ENCODE results near the gene CLTC. TPM values are rescaled to one million over a fixed set of nuclear protein-coding genes. Genes with fewer than 3 reads are reported as not detected.

The CLTC gene
- total RNA-seq, 1 donor from 2014 or later = 236 TPM

DNA sequence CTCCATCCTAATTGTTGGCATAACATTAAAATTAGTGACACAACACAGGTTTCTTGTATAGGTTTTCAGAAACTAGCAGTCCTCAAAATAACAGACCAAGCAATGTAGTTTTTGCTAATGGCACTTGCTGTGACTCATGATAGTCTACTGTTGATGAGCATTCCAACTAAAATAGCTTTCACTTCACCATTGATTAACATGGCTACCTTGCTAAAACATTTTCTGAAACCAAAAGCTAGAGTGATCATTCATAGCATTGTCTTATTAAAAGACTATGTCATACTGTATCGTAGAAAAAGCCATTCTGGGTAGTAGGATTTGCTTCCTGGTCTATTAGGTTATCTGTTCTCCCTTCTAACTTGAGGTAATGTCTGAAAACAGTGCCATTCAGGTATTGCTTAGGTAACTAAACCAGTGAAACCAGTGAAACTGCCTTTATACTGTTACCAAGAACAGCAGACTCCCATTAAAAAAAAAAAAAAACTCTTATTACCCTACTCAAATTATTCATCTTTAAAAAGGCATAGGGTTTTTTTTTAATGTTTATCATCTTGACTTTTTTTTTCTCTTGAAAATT is 2.5 kb upstream of the CLTC start:
- H3K27ac ChIP-seq (ENCODE audit: low read depth, low read length) = no peak overlapping the region
- no peaks in the 10 kb centered on the region for H3K9me3 ChIP-seq (ENCODE audit: control insufficient read depth in 3 of 3, low read length in 3 of 3)
- no peak overlapping the region for H3K9ac ChIP-seq (ENCODE audit: low read depth in 1 of 3, low read length in 3 of 3)

DNA sequence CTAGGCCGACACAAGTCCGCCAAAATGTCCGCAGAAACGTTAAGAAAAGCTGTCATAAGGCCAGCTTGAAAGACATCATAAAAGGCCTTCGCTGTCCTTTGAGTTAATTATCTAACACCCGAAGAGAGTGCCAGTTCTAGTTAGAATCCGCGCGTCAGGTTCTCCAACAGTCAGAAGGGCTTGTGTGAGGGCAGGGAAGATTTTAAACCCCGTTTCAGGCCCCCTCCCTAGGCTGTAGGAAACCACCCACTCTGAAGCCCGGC is 729 bp upstream of the CLTC start:
- Histone ChIP-seq H3K9me3 (ENCODE audit: control insufficient read depth in 3 of 3, low read length in 3 of 3) (no peaks in the 10 kb centered on the region), H3K4me3 (ENCODE audit: low read length in 3 of 3) (peak overlapping the region; percentile 92 to 98 (median 96)), H3K27ac (ENCODE audit: low read depth, low read length) (peak overlapping the region; percentile 100), H3K4me1 (ENCODE audit: control insufficient read depth in 3 of 3, insufficient read depth in 3 of 3, low read length in 3 of 3) (peaks cover 14 to 24% (median 17%) of the 10 kb centered on the region in 3 donors), H3K27me3 (ENCODE audit: control insufficient read depth in 3 of 3, insufficient read depth in 3 of 3, low read length in 3 of 3) (no peaks in the 10 kb centered on the region), H3K9ac (ENCODE audit: low read depth in 1 of 3, low read length in 3 of 3) (peak overlapping the region; percentile 99), H3K36me3 (ENCODE audit: control insufficient read depth in 3 of 3, insufficient read depth in 3 of 3, low read length in 3 of 3) (no peaks in the 10 kb centered on the region)

More for the DNA sequence above, 2.5 kb upstream of the CLTC start:
- peaks cover under 1 to 13% (median 3%) of the 10 kb centered on the region in 3 donors for H3K4me1 ChIP-seq (ENCODE audit: control insufficient read depth in 3 of 3, insufficient read depth in 3 of 3, low read length in 3 of 3)
- H3K27me3 ChIP-seq (ENCODE audit: control insufficient read depth in 3 of 3, insufficient read depth in 3 of 3, low read length in 3 of 3) = no peaks in the 10 kb centered on the region
- H3K4me3 ChIP-seq (ENCODE audit: low read length in 3 of 3) = no peak overlapping the region
- H3K36me3 ChIP-seq (ENCODE audit: control insufficient read depth in 3 of 3, insufficient read depth in 3 of 3, low read length in 3 of 3) = no peaks in the 10 kb centered on the region

DNA sequence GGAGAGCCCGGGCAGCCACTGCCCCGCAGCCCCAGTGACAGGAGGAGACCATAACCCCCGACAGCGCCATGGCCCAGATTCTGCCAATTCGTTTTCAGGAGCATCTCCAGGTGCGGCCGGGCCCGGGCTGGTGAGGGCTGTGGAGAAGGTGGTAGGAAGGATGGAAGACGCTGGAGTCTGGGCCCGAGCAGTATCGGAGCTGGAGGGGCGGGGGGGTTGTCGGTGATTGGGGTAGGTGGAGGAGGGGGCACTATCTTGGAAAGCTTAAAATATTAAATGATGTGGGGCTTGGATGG is 317 bp downstream of the CLTC start:
- Histone ChIP-seq H3K27ac (ENCODE audit: low read depth, low read length) (peak overlapping the region; percentile 100), H3K27me3 (ENCODE audit: control insufficient read depth in 3 of 3, insufficient read depth in 3 of 3, low read length in 3 of 3) (no peaks in the 10 kb centered on the region), H3K36me3 (ENCODE audit: control insufficient read depth in 3 of 3, insufficient read depth in 3 of 3, low read length in 3 of 3) (no peaks in the 10 kb centered on the region), H3K4me1 (ENCODE audit: control insufficient read depth in 3 of 3, insufficient read depth in 3 of 3, low read length in 3 of 3) (peaks cover 17 to 24% (median 20%) of the 10 kb centered on the region in 3 donors), H3K9ac (ENCODE audit: low read depth in 1 of 3, low read length in 3 of 3) (peak overlapping the region; percentile 99), H3K9me3 (ENCODE audit: control insufficient read depth in 3 of 3, low read length in 3 of 3) (no peaks in the 10 kb centered on the region), H3K4me3 (ENCODE audit: low read length in 3 of 3) (peak overlapping the region; percentile 92 to 98 (median 96))

DNA sequence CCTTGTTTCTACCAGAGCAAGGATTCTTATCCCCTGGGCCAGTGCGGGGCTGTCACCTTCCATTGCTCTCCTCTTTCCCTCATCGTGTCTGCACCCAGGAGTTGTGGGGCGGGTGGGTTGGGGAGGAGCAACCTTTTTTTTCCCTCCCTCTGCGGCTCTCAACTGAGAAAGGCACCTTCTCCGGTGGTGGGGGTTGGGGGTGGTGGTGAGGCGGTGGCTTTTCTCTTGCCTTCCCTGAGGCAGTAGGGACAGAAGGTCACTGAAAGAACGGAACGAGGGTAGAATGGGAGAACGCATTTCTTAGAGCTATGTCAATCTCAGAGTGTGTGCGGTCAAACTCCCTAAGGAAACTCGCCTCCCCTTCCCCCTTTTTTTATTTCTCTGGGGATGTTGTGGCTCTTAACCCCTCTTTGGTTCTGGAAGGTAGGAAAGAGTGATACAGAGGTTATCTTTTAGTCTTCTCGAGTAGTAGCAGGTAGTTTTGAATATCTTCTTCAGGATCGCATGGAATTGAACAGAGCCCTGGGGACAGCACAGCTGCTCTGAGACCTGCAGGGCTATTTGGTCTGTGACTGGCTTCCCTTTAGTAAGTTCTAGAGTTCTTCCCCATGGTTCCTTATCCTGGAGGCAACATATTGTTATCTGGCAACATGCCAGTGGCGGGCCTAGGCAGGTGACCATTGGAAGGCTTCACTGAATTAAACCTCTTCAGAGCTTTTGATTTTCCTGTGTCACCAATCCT is 994 bp downstream of the CLTC start:
- no peaks in the 10 kb centered on the region for H3K9me3 ChIP-seq (ENCODE audit: control insufficient read depth in 3 of 3, low read length in 3 of 3)
- H3K27ac ChIP-seq (ENCODE audit: low read depth, low read length) = peak overlapping the region; percentile 100
- H3K4me1 ChIP-seq (ENCODE audit: control insufficient read depth in 3 of 3, insufficient read depth in 3 of 3, low read length in 3 of 3) = peaks cover 17 to 24% (median 20%) of the 10 kb centered on the region in 3 donors
- no peaks in the 10 kb centered on the region for H3K36me3 ChIP-seq (ENCODE audit: control insufficient read depth in 3 of 3, insufficient read depth in 3 of 3, low read length in 3 of 3)
- no peaks in the 10 kb centered on the region for H3K27me3 ChIP-seq (ENCODE audit: control insufficient read depth in 3 of 3, insufficient read depth in 3 of 3, low read length in 3 of 3)
- H3K9ac ChIP-seq (ENCODE audit: low read depth in 1 of 3, low read length in 3 of 3) = peak overlapping the region; percentile 99
- peak overlapping the region; percentile 92 to 98 (median 96) for H3K4me3 ChIP-seq (ENCODE audit: low read length in 3 of 3)

DNA sequence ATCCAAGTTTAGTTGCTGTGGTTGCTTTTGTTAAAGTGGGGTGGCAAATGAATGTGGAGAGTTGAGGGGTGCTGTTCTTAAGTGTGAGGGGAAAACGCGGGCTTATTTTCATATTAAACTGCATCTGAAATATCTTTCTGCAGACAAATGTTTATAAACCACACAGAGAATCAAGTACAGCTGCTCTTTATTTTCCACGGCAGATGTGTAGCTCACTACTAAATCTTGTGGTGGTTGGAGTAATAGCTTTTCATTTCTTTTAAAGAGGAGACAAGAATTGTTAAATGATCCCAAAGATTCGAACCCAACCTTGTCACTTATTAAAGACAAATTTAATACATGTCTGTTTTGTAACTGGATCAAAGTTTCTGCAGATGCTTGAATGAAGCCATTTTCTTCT is 2.1 kb downstream of the CLTC start:
- H3K36me3 ChIP-seq (ENCODE audit: control insufficient read depth in 3 of 3, insufficient read depth in 3 of 3, low read length in 3 of 3) = no peaks in the 10 kb centered on the region
- H3K4me3 ChIP-seq (ENCODE audit: low read length in 3 of 3) = peak overlapping the region in 2 of 3 donors; percentile 92 to 98
- peak overlapping the region in 2 of 3 donors; percentile 76 to 79 for H3K9ac ChIP-seq (ENCODE audit: low read depth in 1 of 3, low read length in 3 of 3)
- no peaks in the 10 kb centered on the region for H3K27me3 ChIP-seq (ENCODE audit: control insufficient read depth in 3 of 3, insufficient read depth in 3 of 3, low read length in 3 of 3)
- no peaks in the 10 kb centered on the region for H3K9me3 ChIP-seq (ENCODE audit: control insufficient read depth in 3 of 3, low read length in 3 of 3)
- peaks cover 17 to 24% (median 20%) of the 10 kb centered on the region in 3 donors for H3K4me1 ChIP-seq (ENCODE audit: control insufficient read depth in 3 of 3, insufficient read depth in 3 of 3, low read length in 3 of 3)
- H3K27ac ChIP-seq (ENCODE audit: low read depth, low read length) = peak overlapping the region; percentile 100

DNA sequence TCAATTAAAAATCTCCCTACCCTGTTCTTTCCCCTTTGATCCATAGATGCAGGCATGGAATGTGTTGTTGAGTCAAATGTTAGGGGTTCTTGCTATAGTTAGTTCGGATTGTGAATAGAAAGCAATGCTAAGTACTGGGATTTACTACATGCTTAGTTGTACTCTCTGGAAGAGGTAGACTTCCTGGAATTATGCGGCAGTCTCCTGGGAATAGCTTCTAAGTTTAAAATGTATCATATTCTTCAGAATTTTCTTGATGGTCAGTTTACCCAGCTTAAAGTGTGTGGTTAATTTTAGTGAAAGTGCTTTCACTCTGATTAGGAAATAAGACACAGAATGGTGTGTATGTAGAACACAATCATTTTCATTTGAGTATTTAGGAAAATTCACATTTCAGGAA is 3.5 kb downstream of the CLTC start:
- H3K27me3 ChIP-seq (ENCODE audit: control insufficient read depth in 3 of 3, insufficient read depth in 3 of 3, low read length in 3 of 3) = no peaks in the 10 kb centered on the region
- H3K36me3 ChIP-seq (ENCODE audit: control insufficient read depth in 3 of 3, insufficient read depth in 3 of 3, low read length in 3 of 3) = peaks cover 0 to 2% (median 0%) of the 10 kb centered on the region in 3 donors
- peaks cover 17 to 31% (median 20%) of the 10 kb centered on the region in 3 donors for H3K4me1 ChIP-seq (ENCODE audit: control insufficient read depth in 3 of 3, insufficient read depth in 3 of 3, low read length in 3 of 3)
- peak overlapping the region; percentile 100 for H3K27ac ChIP-seq (ENCODE audit: low read depth, low read length)
- no peak overlapping the region for H3K4me3 ChIP-seq (ENCODE audit: low read length in 3 of 3)
- no peak overlapping the region for H3K9ac ChIP-seq (ENCODE audit: low read depth in 1 of 3, low read length in 3 of 3)
- H3K9me3 ChIP-seq (ENCODE audit: control insufficient read depth in 3 of 3, low read length in 3 of 3) = no peaks in the 10 kb centered on the region

DNA sequence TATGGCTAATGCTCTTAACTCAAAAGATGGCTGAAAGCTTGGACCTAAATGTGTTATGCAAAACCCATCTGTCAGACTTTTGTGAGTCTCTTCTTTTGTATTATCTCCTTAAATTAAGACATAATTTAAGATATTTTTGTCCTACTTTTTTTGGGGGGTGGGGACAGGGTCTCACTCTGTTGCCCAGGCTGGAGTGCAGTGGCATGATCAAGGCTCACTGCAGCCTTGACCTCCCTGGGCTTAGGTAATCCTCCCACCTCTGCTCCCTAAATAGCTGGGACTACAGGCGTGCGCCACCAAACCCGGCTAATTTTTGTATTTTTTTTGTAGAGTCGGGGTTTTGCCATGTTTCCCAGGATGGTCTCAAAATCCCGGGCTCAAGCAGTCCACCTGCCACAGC is 7.1 kb downstream of the CLTC start:
- Histone ChIP-seq H3K27ac (ENCODE audit: low read depth, low read length) (peak overlapping the region; percentile 15), H3K36me3 (ENCODE audit: control insufficient read depth in 3 of 3, insufficient read depth in 3 of 3, low read length in 3 of 3) (peaks cover 0 to 2% (median 0%) of the 10 kb centered on the region in 3 donors), H3K4me3 (ENCODE audit: low read length in 3 of 3) (no peak overlapping the region), H3K9me3 (ENCODE audit: control insufficient read depth in 3 of 3, low read length in 3 of 3) (no peaks in the 10 kb centered on the region), H3K27me3 (ENCODE audit: control insufficient read depth in 3 of 3, insufficient read depth in 3 of 3, low read length in 3 of 3) (no peaks in the 10 kb centered on the region), H3K9ac (ENCODE audit: low read depth in 1 of 3, low read length in 3 of 3) (no peak overlapping the region), H3K4me1 (ENCODE audit: control insufficient read depth in 3 of 3, insufficient read depth in 3 of 3, low read length in 3 of 3) (peaks cover 23 to 32% (median 30%) of the 10 kb centered on the region in 3 donors)

DNA sequence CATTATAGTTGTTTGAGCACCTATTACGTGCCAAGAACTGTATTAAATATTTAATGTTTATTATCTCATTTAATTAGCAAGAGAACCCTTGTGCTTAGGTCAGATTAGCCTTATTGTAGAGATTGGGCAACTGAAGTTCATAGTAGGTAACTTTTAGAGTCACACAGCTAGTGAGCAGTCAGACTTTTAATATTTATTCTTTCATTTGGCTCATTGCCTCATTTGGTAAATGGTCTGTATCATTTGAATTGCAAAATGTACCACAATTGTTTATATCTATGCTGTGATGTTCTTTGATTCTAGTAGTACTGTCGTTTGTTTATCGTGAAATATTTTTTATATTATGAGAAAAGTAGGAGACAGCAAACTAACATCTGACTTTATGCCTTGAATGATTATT is 7.6 kb downstream of the CLTC start:
- Histone ChIP-seq H3K9ac (ENCODE audit: low read depth in 1 of 3, low read length in 3 of 3) (no peak overlapping the region), H3K36me3 (ENCODE audit: control insufficient read depth in 3 of 3, insufficient read depth in 3 of 3, low read length in 3 of 3) (peaks cover 0 to 2% (median 0%) of the 10 kb centered on the region in 3 donors), H3K27ac (ENCODE audit: low read depth, low read length) (peak overlapping the region; percentile 15), H3K4me3 (ENCODE audit: low read length in 3 of 3) (peak overlapping the region in 1 of 3 donors; percentile 11), H3K9me3 (ENCODE audit: control insufficient read depth in 3 of 3, low read length in 3 of 3) (no peaks in the 10 kb centered on the region), H3K4me1 (ENCODE audit: control insufficient read depth in 3 of 3, insufficient read depth in 3 of 3, low read length in 3 of 3) (peaks cover 23 to 32% (median 25%) of the 10 kb centered on the region in 3 donors), H3K27me3 (ENCODE audit: control insufficient read depth in 3 of 3, insufficient read depth in 3 of 3, low read length in 3 of 3) (no peaks in the 10 kb centered on the region)

DNA sequence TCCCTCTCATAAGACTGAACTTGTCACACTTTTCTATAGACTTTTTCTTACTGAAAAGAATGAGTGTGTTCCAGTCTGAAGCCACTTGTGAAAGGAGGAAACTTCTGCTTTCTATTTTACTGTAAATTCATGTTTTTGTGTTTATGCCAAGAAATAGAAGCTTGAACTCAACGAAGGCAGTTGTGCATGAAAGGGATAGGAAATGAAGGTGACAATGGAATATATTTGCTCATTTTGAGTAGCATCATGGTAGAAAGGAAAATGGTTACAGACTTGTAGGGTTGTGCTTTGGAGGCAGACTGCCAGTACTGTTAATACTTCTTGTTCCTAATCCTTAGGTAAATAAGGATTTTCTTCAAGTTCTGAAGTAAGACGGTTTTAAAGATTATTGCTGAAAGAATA is 8.1 kb downstream of the CLTC start:
- Histone ChIP-seq H3K4me1 (ENCODE audit: control insufficient read depth in 3 of 3, insufficient read depth in 3 of 3, low read length in 3 of 3) (peaks cover 20 to 27% (median 21%) of the 10 kb centered on the region in 3 donors), H3K9me3 (ENCODE audit: control insufficient read depth in 3 of 3, low read length in 3 of 3) (no peaks in the 10 kb centered on the region), H3K4me3 (ENCODE audit: low read length in 3 of 3) (peak overlapping the region in 1 of 3 donors; percentile 11), H3K36me3 (ENCODE audit: control insufficient read depth in 3 of 3, insufficient read depth in 3 of 3, low read length in 3 of 3) (peaks cover 0 to 2% (median 0%) of the 10 kb centered on the region in 3 donors), H3K9ac (ENCODE audit: low read depth in 1 of 3, low read length in 3 of 3) (no peak overlapping the region), H3K27ac (ENCODE audit: low read depth, low read length) (peak overlapping the region; percentile 15), H3K27me3 (ENCODE audit: control insufficient read depth in 3 of 3, insufficient read depth in 3 of 3, low read length in 3 of 3) (no peaks in the 10 kb centered on the region)

DNA sequence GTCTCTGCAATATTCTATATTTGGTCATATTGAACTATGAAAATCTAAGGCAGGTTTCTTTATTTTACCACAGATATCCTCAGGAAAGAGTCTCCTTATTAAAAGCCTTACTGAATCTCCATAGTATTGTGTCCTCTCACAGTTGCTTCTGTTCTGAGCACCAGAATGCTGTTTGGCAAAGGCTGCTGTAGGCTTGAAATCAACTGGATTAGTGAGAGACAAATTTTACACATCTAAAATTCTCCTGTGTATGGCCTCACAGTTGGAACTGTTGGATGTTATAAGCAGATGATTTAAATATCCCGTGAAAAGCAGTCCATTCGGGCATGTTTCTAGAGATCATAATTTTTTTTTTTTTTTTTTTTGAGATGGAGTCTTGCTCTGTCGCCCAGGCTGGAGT is 9.5 kb downstream of the CLTC start:
- Histone ChIP-seq H3K4me1 (ENCODE audit: control insufficient read depth in 3 of 3, insufficient read depth in 3 of 3, low read length in 3 of 3) (peaks cover 16 to 25% (median 18%) of the 10 kb centered on the region in 3 donors), H3K9me3 (ENCODE audit: control insufficient read depth in 3 of 3, low read length in 3 of 3) (no peaks in the 10 kb centered on the region), H3K27ac (ENCODE audit: low read depth, low read length) (peak overlapping the region; percentile 15), H3K9ac (ENCODE audit: low read depth in 1 of 3, low read length in 3 of 3) (no peak overlapping the region), H3K4me3 (ENCODE audit: low read length in 3 of 3) (no peak overlapping the region), H3K36me3 (ENCODE audit: control insufficient read depth in 3 of 3, insufficient read depth in 3 of 3, low read length in 3 of 3) (peaks cover 0 to 2% (median 0%) of the 10 kb centered on the region in 3 donors), H3K27me3 (ENCODE audit: control insufficient read depth in 3 of 3, insufficient read depth in 3 of 3, low read length in 3 of 3) (no peaks in the 10 kb centered on the region)
